GM19238 (cell line): ENCODE results near the gene MYCBPAP.

Experiments used
- DNase-seq: peaks from one replicate; pipeline ENCODE4 v3.0.0; 2011; ENCODE audit warnings: low spot score; ENCODE audit not compliant: insufficient read length

The MYCBPAP gene

GRCh38 chr17:50535407-50535806, 27.2 kb downstream of the MYCBPAP start:
- no peak for DNase-seq

DNA sequence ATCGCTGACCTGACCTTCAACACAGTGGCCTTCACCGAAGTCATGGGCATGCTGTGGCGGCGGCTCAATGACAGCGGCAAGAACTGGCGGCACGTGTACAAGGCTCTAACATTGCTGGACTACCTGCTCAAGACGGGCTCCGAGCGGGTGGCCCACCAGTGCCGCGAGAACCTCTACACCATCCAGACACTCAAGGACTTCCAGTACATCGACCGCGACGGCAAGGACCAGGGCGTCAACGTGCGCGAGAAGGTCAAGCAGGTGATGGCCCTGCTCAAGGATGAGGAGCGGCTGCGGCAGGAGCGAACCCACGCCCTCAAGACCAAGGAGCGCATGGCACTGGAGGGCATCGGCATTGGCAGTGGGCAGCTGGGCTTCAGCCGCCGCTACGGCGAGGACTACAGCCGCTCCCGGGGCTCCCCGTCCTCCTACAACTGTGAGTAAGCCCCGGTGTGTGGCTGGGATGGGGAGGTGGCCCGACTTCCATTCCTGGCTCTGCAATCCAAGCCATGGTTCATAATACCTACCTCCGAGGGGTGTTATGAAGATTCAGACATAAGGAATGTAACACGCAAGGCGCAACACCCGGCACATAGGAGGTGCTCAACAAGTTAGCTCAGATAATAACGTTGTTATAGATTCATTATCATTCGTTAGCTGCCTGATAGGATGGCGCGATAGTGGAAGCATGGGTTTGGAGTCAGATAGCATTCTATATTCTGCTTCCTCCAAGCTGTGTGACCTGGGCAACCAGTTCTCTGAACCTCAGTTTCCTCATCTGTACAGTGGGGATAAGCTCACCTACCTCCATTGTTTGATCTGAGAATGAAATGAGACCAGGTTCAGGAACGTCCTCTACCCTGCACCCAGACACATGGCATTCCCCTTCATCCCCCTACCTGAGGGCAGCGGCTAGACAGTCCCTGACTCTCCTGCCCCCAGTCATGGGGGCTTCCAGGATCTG, 28.7 kb downstream of the MYCBPAP start:
- no peak for DNase-seq

DNA sequence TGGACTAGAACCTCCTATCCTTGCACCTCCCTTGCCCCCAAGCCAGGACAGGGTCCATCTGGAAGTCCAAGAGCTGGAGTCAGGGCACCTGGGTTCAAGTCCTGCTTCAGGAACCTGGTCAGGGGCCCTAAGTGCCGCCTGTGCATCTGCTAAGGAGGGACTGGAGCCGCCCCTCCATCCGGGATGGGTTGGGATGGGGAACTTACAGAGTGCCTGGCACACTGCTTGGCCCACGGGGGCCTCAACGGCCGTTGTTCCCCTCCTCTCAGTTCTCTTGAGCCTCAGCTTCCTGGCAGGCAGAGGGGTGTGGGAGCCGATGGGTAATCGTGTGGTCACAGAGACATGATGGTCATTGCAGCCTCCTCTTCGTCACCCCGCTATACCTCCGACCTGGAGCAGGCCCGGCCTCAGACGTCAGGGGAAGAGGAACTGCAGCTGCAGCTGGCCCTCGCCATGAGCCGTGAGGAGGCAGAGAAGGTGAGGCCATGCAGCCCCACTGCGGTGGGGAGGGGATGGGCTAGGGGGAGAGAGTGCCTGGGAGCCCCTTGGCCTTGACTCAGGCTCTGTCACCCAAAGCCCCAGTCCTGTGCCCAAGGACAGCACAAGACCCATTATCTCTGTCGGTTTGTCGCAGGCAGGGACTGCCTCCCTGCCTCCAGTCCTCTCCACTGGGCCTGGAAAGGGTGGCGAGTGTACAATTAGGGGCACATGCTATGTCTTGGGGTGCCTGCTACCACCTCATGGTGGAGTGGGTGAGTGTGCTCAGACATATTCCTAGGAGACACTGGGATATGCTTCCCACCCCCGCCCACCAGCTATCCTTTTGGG, 29.7 kb downstream of the MYCBPAP start:
- DNase-seq, result no peak

DNA sequence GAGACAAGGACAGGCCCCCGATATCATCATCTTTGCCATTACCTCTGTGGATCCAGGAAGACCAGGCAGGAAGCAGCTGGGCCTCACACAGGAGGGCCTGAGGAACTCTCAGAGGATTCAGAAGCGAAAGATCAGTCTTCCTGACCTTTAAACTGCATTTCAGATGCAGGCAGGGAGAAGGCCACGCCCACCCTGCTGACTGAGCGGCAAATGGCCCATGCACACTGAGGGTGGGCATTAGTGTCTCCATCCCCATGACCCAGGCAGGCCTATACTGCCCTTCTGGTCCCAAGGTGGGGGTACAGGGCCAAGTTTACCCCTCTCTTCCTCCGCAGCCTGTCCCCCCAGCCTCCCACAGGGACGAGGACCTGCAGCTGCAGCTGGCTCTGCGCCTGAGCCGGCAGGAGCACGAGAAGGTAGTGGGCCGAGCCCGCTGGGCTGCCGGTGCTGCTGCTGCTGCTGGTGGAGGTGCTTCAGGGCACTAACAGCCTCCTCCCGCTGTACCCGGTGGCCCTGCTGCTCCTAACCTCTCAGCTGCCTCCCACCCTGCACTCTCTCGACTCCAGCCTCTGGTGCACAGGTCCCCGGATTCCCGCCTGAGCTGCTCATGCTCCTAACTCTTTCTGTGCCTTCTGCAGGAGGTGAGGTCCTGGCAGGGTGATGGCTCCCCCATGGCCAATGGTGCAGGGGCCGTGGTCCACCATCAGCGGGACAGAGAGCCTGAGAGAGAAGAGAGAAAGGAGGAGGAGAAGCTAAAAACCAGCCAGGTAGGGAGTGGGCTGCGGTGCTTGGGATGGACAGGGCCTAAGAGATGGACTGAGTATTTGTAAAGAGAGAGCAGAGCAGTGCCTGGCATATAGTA, 30.5 kb downstream of the MYCBPAP start:
- no peak for DNase-seq

DNA sequence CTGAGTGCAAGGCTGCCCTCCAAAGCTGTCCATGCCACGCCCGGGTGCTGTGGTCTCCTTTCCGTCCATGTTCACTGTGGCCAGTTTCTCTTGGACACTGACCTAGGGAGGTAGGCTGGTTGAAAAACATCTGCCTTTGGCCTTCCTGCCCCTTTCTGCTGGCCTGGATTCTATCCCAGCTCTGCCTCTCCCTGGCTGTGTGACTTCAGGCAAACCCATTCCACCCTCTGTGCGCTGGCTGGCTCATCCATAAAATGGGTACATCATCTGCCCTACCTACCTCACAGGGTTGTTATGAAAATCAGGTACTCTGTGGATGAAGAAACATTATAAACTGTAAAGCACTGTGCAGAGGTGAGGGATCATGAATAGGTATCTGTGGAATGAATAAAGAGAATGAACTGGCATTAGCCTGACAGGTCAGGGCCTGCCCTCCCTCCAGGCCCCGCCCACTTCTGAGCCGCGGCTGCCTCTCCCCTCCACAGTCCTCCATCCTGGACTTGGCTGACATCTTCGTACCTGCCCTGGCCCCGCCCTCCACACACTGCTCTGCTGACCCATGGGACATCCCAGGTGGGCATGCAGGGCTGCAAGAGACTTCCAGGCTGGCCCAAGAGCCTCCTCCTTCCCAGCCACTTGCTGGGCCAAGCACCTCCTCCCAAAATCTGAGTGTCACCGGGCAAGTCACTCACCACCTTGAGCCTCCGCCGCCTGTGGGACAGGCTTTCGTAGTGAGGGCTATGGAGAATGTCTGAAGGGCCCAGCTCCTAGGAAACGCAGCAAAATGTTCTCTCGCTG, 31.7 kb downstream of the MYCBPAP start:
- DNase-seq, result no peak

DNA sequence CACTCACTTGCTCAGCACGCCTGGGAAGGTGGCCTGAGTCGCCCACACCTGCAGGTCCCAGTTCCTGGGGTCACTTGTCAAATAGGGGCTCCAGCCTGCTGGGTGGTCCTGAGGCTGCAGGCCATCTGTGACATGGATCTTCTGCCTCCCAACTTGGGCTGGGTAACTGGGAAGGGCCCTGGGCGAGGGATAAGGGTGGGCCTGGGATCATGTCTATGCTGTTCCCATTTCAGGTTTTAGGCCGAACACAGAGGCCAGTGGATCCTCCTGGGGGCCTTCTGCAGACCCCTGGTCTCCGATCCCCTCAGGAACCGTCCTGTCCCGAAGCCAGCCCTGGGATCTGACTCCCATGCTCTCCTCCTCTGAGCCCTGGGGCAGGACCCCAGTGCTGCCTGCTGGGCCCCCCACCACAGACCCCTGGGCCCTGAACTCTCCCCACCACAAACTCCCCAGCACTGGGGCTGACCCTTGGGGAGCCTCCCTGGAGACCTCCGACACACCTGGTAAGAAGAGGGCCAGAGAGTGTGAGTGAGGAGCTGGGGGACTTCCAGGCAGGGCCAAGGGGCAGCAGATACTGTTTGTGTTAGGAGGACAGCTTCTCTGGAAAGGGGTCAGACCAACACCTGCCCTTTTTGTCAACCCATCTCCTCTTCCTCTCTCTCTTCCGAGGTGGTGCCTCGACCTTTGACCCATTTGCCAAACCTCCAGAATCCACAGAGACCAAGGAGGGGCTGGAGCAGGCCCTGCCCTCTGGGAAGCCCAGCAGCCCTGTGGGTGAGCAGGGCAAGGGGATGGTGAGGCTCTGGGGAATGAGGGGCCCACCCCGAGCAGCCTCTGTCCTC, 32.5 kb downstream of the MYCBPAP start:
- DNase-seq, result no peak

DNA sequence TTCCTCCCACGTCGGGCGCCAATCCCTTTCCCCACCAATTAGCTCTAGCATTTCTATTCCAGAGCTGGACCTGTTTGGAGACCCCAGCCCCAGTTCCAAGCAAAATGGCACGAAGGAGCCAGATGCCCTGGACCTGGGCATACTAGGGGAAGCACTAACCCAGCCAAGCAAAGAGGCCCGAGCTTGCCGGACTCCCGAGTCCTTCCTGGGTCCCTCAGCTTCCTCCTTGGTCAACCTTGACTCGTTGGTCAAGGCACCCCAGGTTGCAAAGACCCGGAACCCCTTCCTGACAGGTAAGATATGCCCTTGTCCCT, 33.1 kb downstream of the MYCBPAP start:
- DNase-seq, result no peak

GRCh38 chr17:50541716-50542688, 33.8 kb downstream of the MYCBPAP start:
- DNase-seq, result peak; percentile 97

GRCh38 chr17:50542795-50543774, 34.8 kb downstream of the MYCBPAP start:
- no peak for DNase-seq

DNA sequence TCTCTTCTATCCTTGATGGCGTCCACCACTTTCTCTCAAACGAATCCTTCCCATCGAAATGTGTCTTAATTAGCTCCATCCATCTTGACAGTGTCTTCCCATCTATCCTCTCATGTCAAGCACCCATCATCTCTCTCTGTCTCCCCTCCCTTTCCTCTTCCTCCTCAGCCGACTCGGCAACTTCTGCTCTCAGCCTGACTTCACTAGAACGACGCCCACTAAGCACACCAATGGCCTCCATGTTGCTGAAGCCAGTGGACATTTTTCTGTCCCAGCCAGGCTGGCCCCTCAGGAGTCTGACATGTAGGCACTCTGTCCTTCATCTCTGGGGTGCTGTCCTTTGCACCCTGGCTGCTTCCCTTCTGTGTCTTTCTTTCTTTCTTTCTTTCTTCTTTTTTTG, 36.3 kb downstream of the MYCBPAP start:
- DNase-seq, result no peak

DNA sequence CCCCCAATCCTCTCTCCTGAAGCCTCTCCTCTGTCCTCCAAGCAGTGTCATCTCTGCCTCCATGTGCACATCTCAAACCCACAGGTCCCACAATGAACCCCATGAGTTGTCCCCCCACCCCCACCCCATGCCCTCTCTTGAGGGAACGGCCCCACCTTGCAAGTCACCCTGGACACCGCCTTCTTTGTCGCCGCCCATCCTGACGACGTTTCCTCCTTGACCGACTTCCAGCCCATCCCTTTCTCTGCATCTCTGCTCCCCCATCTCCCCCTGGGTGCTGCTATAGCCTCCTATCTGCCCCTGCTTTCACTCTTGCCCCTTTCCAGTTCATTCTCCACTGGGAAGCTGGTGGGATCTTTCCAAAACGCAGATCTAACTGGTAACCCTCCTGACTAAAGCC, 37.1 kb downstream of the MYCBPAP start:
- DNase-seq, result no peak

- no peak for DNase-seq
Observed at GRCh38 chr17:50546701-50547034, 38.4 kb downstream of the MYCBPAP start.

DNA sequence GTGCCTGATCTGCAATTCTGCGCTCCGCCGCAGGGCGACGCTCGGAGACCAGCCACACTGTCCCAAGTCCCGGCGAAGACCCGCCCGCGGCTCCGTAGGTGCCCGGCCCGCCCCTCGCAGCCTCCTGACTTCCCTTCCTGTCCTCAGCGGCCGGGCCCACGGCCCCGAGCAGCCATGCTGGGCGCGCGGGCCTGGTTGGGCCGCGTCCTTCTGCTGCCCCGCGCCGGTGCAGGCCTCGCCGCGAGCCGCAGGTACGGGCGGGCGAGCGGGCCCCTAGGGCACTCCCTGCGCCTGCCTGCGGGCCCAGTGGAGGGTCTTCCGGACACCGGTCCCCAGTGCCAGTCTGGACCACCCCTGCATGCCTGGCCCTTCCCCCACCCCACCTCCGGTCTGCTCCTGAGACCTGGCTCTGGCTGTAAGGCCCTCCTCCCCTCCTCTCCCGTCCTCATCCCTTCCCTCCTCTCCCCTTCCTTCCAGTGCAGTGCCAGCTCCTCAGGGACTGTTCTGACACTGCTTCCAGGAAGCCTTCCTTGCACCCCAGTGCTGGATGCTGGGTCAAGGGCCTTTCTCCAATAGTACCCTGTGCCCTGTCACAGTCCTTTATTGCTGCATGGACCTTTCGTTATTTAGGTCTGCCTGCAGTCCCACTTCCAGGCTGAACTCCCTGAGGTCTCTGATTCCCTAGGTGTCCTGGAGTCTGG, 38.9 kb downstream of the MYCBPAP start, which contains the start of gene SPATA20:
Gene SPATA20 (plus strand): TSS at position 140 of the 701 bp plus-strand sequence. CDS start 35 bp downstream, at position 175.
- peak; percentile 82 for DNase-seq

GRCh38 chr17:50547736-50548083, 39.5 kb downstream of the MYCBPAP start:
- DNase-seq, result no peak

DNA sequence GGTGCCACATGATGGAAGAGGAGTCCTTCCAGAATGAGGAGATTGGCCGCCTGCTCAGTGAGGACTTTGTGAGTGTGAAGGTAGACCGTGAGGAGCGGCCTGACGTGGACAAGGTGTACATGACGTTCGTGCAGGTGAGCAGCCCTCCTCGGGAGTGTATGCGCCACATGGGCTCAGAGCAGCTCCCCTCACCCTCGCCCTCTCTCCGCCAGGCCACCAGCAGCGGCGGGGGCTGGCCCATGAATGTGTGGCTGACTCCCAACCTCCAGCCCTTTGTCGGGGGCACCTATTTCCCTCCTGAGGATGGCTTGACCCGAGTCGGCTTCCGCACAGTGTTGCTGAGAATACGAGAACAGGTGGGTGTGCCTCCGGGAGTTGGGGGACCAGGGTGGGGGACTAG, 40.6 kb downstream of the MYCBPAP start:
- DNase-seq, result no peak

- DNase-seq, result no peak
Observed at GRCh38 chr17:50549256-50549941, 41.2 kb downstream of the MYCBPAP start.
